Thoracic aorta endothelial cell (primary cell): ENCODE results near the gene CMTM4. TPM values are rescaled to one million over a fixed set of nuclear protein-coding genes. Genes with fewer than 3 reads are reported as not detected.

Experiments used
- small RNA-seq: library from RNA; depleted of rRNA; stranded (forward); fragments of <200 nt; gene quantifications from one replicate; pipeline ENCODE3, GENCODE V24; 2012
- total RNA-seq: library from RNA; depleted of rRNA; stranded (reverse); fragments of >200 nt; gene quantifications from 2 replicates; pipeline ENCODE4 v1.2.3, GENCODE V29; 2012

The CMTM4 gene
- 12.5 and 16.2 TPM in 2 replicates for total RNA-seq

DNA sequence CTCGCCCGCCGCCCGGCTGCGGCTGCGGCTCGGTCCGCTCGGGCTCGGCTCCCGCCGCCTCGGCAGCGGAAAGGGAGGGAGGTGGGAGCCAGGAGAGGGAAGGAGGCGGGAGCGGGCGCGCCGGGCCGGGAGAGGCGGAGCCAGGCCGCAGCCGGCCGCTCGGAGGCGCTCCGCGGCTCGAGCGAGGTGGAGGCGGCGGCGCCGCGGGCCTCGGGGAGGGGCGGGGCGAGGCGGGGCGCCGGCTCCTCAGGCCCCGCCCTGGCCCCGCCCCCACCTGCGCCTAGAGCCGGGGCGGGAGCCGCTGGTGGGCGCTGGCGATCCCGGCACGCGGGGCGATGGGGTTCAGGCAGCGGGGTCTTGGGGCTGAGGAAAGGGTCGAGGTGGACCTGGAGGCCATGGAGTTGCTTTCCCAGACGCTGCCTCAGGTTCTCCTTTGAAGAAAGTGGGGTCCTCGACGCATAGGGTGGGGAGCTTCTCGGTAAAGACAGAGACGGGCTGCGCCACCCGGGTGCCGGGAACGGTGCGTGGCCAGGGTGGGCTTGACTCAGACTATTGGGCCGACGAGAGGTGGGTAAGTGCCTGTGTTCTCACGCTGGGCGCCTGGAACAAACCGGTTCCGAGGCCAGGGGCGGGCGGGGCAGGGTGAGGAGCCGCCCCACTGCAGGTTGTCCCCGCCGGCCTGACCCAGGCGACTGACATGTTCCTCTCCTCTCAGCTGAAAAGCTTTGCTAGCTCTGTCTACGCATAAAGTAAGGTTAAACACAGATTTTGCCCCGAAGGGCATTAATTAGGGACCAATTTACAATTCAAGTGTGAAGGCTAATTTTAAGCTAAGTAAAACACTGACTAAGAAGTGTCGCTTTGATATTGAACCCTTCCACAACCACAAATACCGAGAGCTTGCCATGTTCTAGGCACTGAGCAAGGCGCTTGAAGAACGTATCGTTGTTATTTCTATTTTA, at the start of gene CMTM4:
TSS of gene CMTM4 (minus strand) at position 75 of the 962 bp plus-strand sequence. CDS start 218 bp downstream, outside the sequence.

DNA sequence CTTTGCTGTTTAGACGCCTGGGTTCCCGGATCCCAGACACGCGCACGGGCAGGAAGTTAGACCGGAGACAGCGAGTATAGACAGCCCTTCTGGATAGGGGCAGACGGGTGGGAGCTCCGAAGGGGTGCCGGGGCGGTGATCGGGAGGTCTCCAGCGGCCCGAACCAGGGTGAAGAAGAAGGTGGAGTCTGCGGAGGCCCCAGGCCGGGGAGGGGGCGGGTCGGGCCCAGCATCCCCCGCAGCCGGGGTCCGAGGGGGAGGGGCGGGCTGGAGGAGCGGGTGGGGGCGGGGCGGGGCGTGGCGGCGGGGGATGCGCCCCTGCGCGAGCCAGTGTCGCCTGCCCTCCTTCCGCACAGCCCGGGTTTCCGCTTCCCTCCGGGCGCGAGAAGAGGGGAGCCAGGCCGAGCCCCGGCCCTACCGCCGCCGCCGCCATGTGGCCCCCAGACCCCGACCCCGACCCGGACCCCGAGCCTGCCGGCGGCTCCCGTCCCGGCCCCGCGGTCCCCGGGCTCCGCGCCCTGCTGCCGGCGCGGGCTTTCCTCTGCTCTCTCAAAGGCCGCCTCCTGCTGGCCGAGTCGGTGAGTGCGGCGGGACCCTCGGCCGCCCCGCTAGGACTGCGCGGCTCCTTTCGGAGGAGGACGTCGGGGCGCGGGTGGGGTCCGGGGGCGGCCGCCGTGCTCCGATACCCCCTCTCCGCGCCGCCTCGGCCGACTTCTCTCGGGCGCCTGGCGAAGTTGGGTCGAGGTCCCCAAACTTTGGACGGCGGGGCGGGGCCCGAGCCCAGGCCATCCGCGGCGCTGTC, 92.0 kb downstream of the CMTM4 start, which contains the start of gene CMTM3:
TSS of gene CMTM3 (plus strand) at position 329 of the 801 bp plus-strand sequence. CDS start at position 431, 102 bp downstream.

DNA sequence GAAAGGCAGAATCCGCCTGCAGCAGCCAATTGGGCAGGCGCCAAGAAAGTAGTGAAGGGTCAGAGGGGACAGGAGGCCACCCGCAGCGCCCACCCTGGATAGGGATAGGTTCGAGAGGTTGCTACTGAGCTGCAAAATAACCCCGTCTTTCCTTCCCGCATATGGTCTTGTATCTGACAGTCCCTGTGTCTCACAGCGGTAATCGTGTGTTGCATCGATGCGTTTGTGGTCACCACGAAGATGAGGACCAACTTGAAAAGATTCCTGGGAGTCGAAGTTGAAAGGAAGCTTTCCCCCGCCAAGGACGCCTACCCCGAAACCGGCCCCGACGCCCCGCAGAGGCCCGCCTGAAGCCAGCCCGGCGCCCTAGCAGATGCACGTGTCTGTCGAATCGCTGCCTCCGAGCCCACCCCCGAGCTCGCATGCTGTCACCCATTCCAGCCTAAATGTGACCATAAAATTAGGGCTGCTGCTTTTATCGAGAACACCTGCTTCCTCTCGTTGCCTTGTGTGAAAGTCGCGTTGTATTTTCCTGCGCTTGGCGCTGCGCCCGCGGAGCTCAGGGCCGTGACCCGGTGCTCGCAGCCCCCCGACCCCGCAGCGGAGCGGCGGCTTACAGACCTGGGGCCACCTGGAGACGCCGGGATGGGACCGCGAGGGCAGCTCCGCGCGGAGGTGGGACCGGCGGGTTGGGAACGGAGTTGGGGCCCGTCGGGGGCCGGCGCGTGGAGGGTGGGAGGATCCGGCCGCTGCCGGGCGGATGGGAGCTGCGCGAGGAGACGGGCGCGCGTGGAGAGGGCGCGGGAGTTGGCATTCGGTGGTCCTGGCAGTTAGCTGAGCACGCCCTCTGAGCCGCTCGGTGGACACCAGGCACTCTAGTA, 117.7 kb downstream of the CMTM4 start, which contains the start of gene CMTM2:
TSS of gene CMTM2 (plus strand) at position 813 of the 881 bp plus-strand sequence. CDS start 145 bp downstream, outside the sequence.

DNA sequence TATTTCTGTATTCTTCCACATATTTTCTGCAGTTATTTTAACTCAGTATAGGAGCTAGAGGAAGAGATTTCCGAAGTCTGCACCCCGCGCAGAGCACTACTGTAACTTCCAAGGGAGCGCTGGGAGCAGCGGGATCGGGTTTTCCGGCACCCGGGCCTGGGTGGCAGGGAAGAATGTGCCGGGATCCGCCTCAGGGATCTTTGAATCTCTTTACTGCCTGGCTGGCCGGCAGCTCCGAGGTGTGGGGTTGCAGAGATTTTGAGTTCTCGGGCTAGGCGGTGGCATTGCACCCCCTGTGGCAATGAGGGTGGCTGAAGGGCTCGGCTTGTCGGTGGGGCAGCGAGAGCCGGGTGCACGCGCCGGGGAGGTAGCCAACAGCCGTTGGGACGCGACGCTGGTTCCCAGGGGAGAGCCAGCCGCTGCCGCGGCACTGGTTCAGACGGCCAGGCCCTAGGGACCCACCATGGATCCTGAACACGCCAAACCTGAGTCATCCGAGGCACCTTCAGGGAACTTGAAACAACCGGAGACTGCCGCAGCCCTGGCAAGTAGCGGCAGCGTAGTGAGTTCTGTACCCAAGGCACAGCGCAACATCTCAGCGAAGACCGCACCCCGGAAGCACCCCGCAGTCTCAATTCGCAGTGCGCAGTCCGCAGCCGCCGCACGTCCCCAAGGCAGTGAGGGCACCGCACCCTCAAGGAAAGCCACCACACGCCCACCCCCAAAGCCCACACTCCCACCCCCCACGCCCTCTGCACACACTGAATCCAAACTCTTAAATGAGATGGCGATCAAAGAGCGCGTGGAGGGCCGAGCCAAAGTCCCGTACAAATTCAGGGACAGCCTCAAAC, 130.3 kb downstream of the CMTM4 start, which contains the start of gene CMTM1:
TSS of gene CMTM1 (plus strand) at position 389 of the 851 bp plus-strand sequence. CDS start at position 464, 75 bp downstream.

Small RNAs within 50 kb of the gene (small RNA-seq; reads per million reads assigned to genes)
- gene CKLF-CMTM1 = not detected

Other genes starting within 250 kb of the CMTM4 start
- 22.0 and 28.5 TPM in 2 replicates for gene TK2, start 146.6 kb downstream of the CMTM4 start, total RNA-seq
- 70.6 and 74.2 TPM in 2 replicates for gene CKLF, start 144.2 kb downstream of the CMTM4 start, total RNA-seq
- gene CMTM1, start 130.3 kb downstream of the CMTM4 start, total RNA-seq = 2.4 and 3.3 TPM in 2 replicates
- not detected in 2 replicates for gene CMTM2, start 117.3 kb downstream of the CMTM4 start, total RNA-seq
- 23.1 and 35.4 TPM in 2 replicates for gene CMTM3, start 92.0 kb downstream of the CMTM4 start, total RNA-seq
- gene DYNC1LI2, start 54.9 kb upstream of the CMTM4 start, total RNA-seq = 159 and 191 TPM in 2 replicates
- gene TERB1, start 104.8 kb upstream of the CMTM4 start, total RNA-seq = 0.22 TPM in 1 of 2 replicates, not detected in the other
- 111 and 141 TPM in 2 replicates for gene NAE1, start 134.2 kb upstream of the CMTM4 start, total RNA-seq
- not detected in 2 replicates for gene CA7, start 147.7 kb upstream of the CMTM4 start, total RNA-seq
- 10.0 and 15.7 TPM in 2 replicates for gene PDP2, start 183.8 kb upstream of the CMTM4 start, total RNA-seq
- gene CDH16, start 222.1 kb upstream of the CMTM4 start, total RNA-seq = not detected in 2 replicates
- gene RRAD, start 228.8 kb upstream of the CMTM4 start, total RNA-seq = 0.14 and 0.27 TPM in 2 replicates
- gene CIAO2B, start 237.7 kb upstream of the CMTM4 start, total RNA-seq = 87.5 and 99.7 TPM in 2 replicates
- 24.3 and 26.5 TPM in 2 replicates for gene CES2, start 238.8 kb upstream of the CMTM4 start, total RNA-seq